GM19025 (cell line): ENCODE results near the gene GALNT18.

Experiments used
- ATAC-seq: cut with Tn5 transposase; IDR thresholded peaks from one replicate; pipeline ENCODE4 v1.9.1; 2021; ENCODE audit warnings: mild to moderate bottlenecking, low read depth, moderate library complexity; ENCODE audit not compliant: unreplicated experiment

Gene GALNT18

DNA sequence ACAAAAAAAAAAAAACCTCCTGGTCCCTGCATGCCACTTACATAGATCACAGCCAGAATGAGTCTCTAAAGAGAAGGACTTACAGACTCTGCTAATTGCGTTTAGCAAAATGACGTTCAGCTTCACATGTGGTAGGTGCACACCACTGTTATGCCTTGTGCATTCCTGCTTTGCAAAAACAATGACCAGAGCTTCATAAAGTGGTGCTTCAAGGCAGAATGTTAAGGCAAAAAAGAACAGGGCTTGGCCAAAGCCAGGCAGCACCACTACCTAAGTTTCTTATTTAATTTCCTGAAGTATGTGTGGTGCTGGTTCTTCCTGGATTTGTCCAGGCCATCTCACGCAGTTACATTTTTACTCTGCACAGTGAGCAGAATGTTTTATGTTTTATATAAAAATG lies 85.2 kb downstream of the GALNT18 start:
- ATAC-seq, result no peak

- no peak for ATAC-seq
Measured at GRCh38 chr11:11535611-11536010, 86.2 kb downstream of the GALNT18 start.

- no peak for ATAC-seq
Measured at GRCh38 chr11:11534981-11535380, 86.8 kb downstream of the GALNT18 start.

GRCh38 chr11:11533751-11534150 lies 88.1 kb downstream of the GALNT18 start:
- no peak for ATAC-seq

GRCh38 chr11:11533057-11533456 lies 88.7 kb downstream of the GALNT18 start:
- ATAC-seq, result no peak

- ATAC-seq, result no peak
Measured at GRCh38 chr11:11532574-11532973, 89.2 kb downstream of the GALNT18 start.

DNA sequence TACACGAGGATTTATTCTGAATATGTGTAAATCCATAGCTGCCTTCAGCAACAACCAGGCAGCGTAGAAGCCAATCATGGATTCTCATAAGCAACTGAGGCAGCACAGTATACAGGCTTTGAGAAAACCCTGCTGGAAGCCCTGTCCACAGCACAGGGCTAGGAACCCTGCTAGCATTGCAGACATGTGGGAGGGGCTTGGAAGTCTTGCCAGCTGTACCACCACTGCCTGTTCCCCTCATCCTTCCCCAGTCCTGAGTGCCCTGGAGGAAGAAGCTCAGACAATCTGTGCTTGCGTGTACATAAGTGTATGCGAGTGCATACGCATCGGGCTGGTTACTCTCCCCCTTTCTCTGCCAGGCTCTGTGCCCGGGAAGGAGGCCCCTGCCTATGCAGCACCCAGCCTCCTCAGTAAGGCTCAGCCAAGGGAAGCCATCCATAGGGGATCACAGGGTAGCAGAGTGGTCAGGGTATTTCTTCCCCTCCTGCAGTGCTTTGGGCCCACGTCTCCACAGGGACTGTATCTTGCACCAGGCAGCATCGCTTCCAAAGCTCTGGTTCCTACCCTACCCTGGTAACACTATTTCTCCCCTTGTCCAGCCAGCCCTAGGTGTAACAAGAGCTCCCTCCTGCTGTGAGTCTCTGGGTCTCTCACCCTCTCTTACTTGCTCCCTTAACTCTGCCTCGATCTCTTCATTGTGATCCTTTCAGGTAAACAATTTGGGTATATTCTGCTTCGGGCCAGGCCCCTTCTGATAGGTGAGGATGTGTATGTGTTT lies 90.5 kb downstream of the GALNT18 start:
- ATAC-seq, result no peak

- ATAC-seq, result no peak
Measured at GRCh38 chr11:11528986-11529385, 92.8 kb downstream of the GALNT18 start.

DNA sequence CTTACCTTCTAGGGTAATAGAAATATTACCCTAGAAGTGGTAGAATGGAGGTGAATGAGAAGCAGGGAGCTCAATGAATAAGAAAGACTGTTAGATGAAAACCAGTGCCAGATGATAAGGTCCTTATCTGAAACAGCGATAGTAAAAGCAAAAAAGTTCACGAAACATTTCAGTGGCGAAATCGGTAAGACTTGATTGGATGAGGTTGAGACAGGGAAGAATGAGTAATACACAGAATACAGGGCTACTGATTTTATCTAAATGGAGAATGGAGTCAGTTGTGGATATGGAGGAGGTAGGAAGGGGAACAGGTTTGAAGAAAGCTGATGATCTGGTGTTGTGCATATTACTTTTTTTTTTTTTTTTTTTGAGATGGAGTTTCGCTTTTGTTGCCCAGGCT lies 96.5 kb downstream of the GALNT18 start:
- ATAC-seq, result no peak

GRCh38 chr11:11524436-11525061 lies 97.3 kb downstream of the GALNT18 start:
- no peak for ATAC-seq

- no peak for ATAC-seq
Measured at GRCh38 chr11:11522591-11522990, 99.2 kb downstream of the GALNT18 start.

GRCh38 chr11:11521306-11522002 lies 100.4 kb downstream of the GALNT18 start:
- no peak for ATAC-seq

DNA sequence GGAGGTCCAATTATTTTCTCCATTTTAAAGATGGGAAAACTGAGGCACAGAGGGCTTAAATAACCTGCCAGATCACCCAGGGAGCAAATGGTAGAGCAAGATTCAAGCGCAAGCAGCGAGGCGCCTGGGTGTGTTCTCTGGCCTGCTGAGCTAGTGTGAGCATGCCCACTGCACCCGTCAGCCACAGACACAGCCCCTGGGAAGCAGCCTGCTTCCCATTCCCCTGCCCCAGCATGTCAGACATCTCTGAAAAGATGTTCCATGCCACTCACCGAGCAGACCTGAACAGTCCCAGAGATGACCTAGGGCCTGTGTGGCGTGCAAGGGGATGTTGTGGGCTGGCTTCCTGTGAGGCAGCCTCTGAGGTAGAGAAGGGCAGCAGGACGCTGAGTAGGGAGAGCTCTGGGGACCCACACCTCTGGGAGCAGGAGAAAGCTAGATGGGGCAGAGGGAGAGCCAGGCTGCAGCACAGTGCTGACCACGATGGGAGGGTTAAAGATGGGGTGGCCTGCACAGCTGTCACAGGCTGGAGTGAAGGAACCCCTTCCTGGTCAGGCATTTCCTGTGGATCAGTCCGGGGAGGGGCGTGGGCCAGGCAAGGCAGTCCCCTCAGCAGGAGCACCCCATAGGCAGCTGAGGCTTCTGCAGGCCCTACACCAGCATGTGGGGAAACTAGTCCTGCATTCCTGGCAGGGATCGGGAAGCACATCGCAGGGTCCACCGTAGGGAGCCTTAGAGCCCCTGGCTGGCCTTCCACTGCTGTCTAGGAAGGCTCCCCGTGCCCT lies 101.4 kb downstream of the GALNT18 start:
- ATAC-seq, result no peak

GRCh38 chr11:11519184-11519583 lies 102.6 kb downstream of the GALNT18 start:
- ATAC-seq, result no peak

GRCh38 chr11:11514246-11514645 lies 107.6 kb downstream of the GALNT18 start:
- no peak for ATAC-seq

DNA sequence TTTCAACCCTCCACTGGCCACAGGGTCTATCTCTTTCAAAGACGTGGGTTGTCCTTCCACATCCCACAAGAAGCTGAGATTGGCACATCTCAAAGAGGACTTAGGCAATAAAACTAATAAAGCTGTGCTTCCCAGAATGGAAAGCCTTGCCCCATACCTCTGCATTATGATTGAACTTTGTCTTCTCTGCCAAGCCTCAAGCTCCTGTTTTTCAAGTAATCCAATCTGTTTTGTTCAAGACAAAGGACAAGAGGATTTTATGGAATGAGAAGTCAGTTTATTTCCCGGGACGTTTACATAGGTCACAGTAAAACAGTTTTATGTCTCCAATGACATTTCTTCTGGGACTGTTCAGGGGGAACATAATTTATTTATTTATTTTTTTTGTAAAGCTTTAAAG lies 108.4 kb downstream of the GALNT18 start:
- ATAC-seq, result no peak

DNA sequence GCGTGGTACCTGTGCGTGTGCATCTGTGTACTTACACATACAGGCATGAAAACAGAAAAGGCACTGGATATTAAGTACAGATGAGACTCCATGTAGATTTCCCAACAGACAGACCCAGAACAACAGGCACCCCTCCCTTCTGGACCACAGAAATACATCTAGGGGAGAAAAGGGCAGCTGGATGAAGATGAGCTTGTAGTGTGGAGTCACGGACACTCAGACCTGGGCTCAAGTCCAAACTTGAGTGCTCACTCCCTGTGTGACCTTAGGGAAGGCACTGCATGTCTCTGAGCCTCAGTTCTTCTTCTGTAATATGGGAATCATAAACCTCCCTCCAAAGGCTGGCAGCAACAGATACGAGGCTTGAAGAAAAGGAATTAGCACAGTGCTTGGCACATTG lies 108.9 kb downstream of the GALNT18 start:
- no peak for ATAC-seq

- no peak for ATAC-seq
Measured at GRCh38 chr11:11512502-11512901, 109.3 kb downstream of the GALNT18 start.

DNA sequence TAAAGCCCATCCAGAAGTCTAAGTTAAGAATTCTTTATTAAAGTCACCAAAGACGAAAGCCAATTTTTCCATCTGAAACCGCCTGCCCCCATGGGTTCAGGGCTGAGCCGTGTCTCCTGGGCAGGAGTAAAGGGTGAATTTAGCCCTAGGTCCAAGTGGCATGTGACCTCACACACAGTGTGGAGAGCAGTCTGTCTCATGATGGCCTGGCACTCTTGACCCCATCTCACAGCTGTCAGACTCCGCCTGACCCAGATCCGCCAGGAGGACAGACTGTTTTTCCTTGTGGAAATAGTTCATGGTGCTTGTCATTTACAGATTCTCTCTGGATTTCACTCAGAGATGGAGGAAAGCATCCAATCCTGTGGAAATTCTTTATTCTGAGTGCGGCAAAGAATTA lies 109.7 kb downstream of the GALNT18 start:
- no peak for ATAC-seq

- no peak for ATAC-seq
Measured at GRCh38 chr11:11510939-11511338, 110.9 kb downstream of the GALNT18 start.

- no peak for ATAC-seq
Measured at GRCh38 chr11:11505692-11506091, 116.1 kb downstream of the GALNT18 start.
